B cell (primary cell): ENCODE results near the gene HEBP2.

Experiments
- CTCF ChIP-seq: fragments of 200-600 bp; IDR thresholded peaks from one replicate; pipeline ENCODE4 v1.8.0; 2022; ENCODE audit warnings: antibody characterized with exemption, mild to moderate bottlenecking
- EZH2 ChIP-seq: IDR thresholded peaks from 2 replicates; pipeline ENCODE4 v1.6.1; 2012; ENCODE audit warnings: borderline replicate concordance, low read depth, mild to moderate bottlenecking, moderate library complexity, low read length; ENCODE audit not compliant: insufficient read depth, poor library complexity, severe bottlenecking

GRCh38 chr6:138371720-138372119 lies 32.3 kb upstream of the HEBP2 start:
- TF ChIP-seq CTCF: no peak
- TF ChIP-seq EZH2: no peak
